HCT116 (cell line): ENCODE results near the gene TAL1. TPM values are rescaled to one million over a fixed set of nuclear protein-coding genes. Genes with fewer than 3 reads are reported as not detected.

Experiments used
- ATAC-seq: fragments of 200-7000 bp; cut with Tn5 transposase; 2 replicates; pipeline ENCODE4 v1.9.1; 2020; ENCODE audit warnings: mild to moderate bottlenecking, moderate library complexity
- BruUV-seq: library from RNA; stranded (reverse); fragments of 400-500 nt; replicated peaks from 2 replicates; lab custom pipeline; 2021; lab: Mats Ljungman, UMichigan
- CTCF ChIA-PET: fragments of 300-600 bp; sonication (Branson Sonifier 250); formaldehyde crosslinking; loops from one replicate; lab custom pipeline; 2021; ENCODE audit warnings: antibody characterized with exemption; lab: Charles Lee
- POLR2A ChIA-PET: fragments of 300-600, 350-600 bp; sonication (Branson Sonifier 250); formaldehyde crosslinking; loops from one replicate; lab custom pipeline; 2021; ENCODE audit warnings: antibody characterized with exemption; lab: Charles Lee
- RAD21 ChIA-PET, 2 experiments: fragments of 300-600 bp; sonication (Branson Sonifier 250); formaldehyde crosslinking; loops; one replicate each; lab custom pipeline; 2023; ENCODE audit warnings: low total read pairs in 2 of 2; ENCODE audit not compliant: uncharacterized antibody in 2 of 2, unreplicated experiment in 2 of 2, low non-redundant PET in 1 of 2; lab: Charles Lee
- DNase-seq: peaks from one replicate; pipeline ENCODE4 v3.0.0-alpha.2; 2010; ENCODE audit warnings: low read depth, low spot score
- H2AFZ ChIP-seq: fragments of 200-600 bp; shearing (Covaris generic), sonication (generic); 2 replicates; pipeline ENCODE4 v1.6.1; 2017; ENCODE audit warnings: low read depth, mixed run types, mixed read lengths, antibody characterized with exemption, low read length; ENCODE audit not compliant: poor library complexity, severe bottlenecking
- H3K27ac ChIP-seq: 2 replicates; pipeline ENCODE4 v1.5.1; 2012; ENCODE audit warnings: low read depth, low read length
- H3K27me3 ChIP-seq: fragments of 200-600 bp; sonication (generic); 2 replicates; pipeline ENCODE4 v1.6.1; 2016; ENCODE audit warnings: mixed run types, low read length, mixed read lengths; ENCODE audit not compliant: insufficient read depth
- H3K36me3 ChIP-seq, 2 experiments: fragments of 200-500 bp in 1 of 2; fragments of 200-600 bp in 1 of 2; sonication (Bioruptor generic) in 1 of 2; sonication (generic) in 1 of 2; 2 replicates each; pipeline versions ENCODE4 v1.5.1 to v1.6.1; 2014 to 2016; ENCODE audit warnings: low read length in 2 of 2, inconsistent platforms in 1 of 2, mixed read lengths in 1 of 2, mixed run types in 1 of 2; ENCODE audit not compliant: insufficient read depth in 2 of 2, control insufficient read depth in 1 of 2
- H3K4me1 ChIP-seq, 2 experiments: fragments of 200-600 bp in 1 of 2; sonication (generic) in 1 of 2; 2 replicates each; pipeline versions ENCODE4 v1.5.1 to v1.6.1; 2012 to 2017; ENCODE audit warnings: low read length in 2 of 2, inconsistent platforms in 1 of 2, mild to moderate bottlenecking in 1 of 2, mixed read lengths in 1 of 2, mixed run types in 1 of 2, moderate library complexity in 1 of 2; ENCODE audit not compliant: insufficient read depth in 2 of 2, control insufficient read depth in 1 of 2
- H3K4me2 ChIP-seq: fragments of 200-600 bp; sonication (generic); 2 replicates; pipeline ENCODE4 v1.6.1; 2017; ENCODE audit warnings: mixed run types, low read length, mixed read lengths
- H3K4me3 ChIP-seq, 2 experiments: fragments of 200-600 bp in 1 of 2; sonication (generic) in 1 of 2; replicated peaks in 1 of 2; 2 replicates each; pipeline ENCODE4 v1.5.1; 2011 to 2016; ENCODE audit warnings: low read length in 2 of 2, control low read depth in 1 of 2, low read depth in 1 of 2, mild to moderate bottlenecking in 1 of 2, mixed read lengths in 1 of 2, mixed run types in 1 of 2
- H3K79me2 ChIP-seq: fragments of 200-600 bp; sonication (generic); 2 replicates; pipeline ENCODE4 v1.6.1; 2017; ENCODE audit warnings: mild to moderate bottlenecking, mixed run types, low read length, moderate library complexity, mixed read lengths; ENCODE audit not compliant: insufficient read depth
- H3K9ac ChIP-seq: fragments of 200-600 bp; sonication (generic); 2 replicates; pipeline ENCODE4 v1.6.1; 2016; ENCODE audit warnings: low read length, mixed read lengths
- H3K9me2 ChIP-seq: fragments of 200-600 bp; sonication (generic), shearing (Covaris generic); 2 replicates; pipeline ENCODE4 v1.6.1; 2017; ENCODE audit warnings: mixed run types, mild to moderate bottlenecking, moderate library complexity; ENCODE audit not compliant: insufficient read depth
- H3K9me3 ChIP-seq, 2 experiments: fragments of 200-500 bp in 1 of 2; fragments of 200-600 bp in 1 of 2; sonication (Bioruptor generic) in 1 of 2; sonication (generic) in 1 of 2; 2 replicates each; pipeline ENCODE4 v1.6.1; 2014 to 2017; ENCODE audit warnings: low read length in 2 of 2, mixed read lengths in 2 of 2, inconsistent platforms in 1 of 2, low read depth in 1 of 2, mild to moderate bottlenecking in 1 of 2, mixed run types in 1 of 2, moderate library complexity in 1 of 2; ENCODE audit not compliant: control insufficient read depth in 1 of 2, insufficient read depth in 1 of 2
- H4K20me1 ChIP-seq: fragments of 200-600 bp; sonication (generic), shearing (Covaris generic); 2 replicates; pipeline ENCODE4 v1.6.1; 2017; ENCODE audit warnings: mixed run types, mild to moderate bottlenecking, moderate library complexity; ENCODE audit not compliant: insufficient read depth
- CBX3 ChIP-seq: IDR thresholded peaks from 2 replicates; pipeline ENCODE4 v1.6.1; 2012; ENCODE audit warnings: low read depth
- CEBPB ChIP-seq: IDR thresholded peaks from 2 replicates; pipeline ENCODE4 v1.6.1; 2012; ENCODE audit warnings: low read depth
- CTCF ChIP-seq, 3 experiments: fragments of 200-600 bp in 1 of 3; sonication (generic) in 1 of 3; IDR thresholded peaks in 2 of 3; conservative IDR thresholded peaks in 1 of 3; 2 replicates each; pipeline ENCODE4 v1.5.1; 2012 to 2017; ENCODE audit warnings: low read depth in 2 of 3, low read length in 2 of 3, antibody characterized with exemption in 1 of 3, borderline replicate concordance in 1 of 3, control low read depth in 1 of 3, mild to moderate bottlenecking in 1 of 3, mixed read lengths in 1 of 3, mixed run types in 1 of 3, moderate library complexity in 1 of 3; ENCODE audit not compliant: insufficient read depth in 1 of 3
- EGR1 ChIP-seq: IDR thresholded peaks from 2 replicates; pipeline ENCODE4 v1.6.1; 2012; ENCODE audit warnings: low read depth
- EZH2 ChIP-seq: fragments of 200-600 bp; sonication (generic); IDR thresholded peaks from 2 replicates; pipeline ENCODE4 v1.6.1; 2017; ENCODE audit warnings: antibody characterized with exemption, mixed run types
- JUND ChIP-seq: IDR thresholded peaks from 2 replicates; pipeline ENCODE4 v1.6.1; 2012
- POLR2A ChIP-seq: IDR thresholded peaks from 2 replicates; pipeline ENCODE4 v1.7.0; 2011; ENCODE audit warnings: borderline replicate concordance; ENCODE audit not compliant: insufficient read depth, insufficient read length; ENCODE audit errors: extremely low read depth
- POLR2AphosphoS5 ChIP-seq: IDR thresholded peaks from 2 replicates; pipeline ENCODE4 v1.6.1; 2011; ENCODE audit warnings: mild to moderate bottlenecking, low read depth, low read length, moderate library complexity
- RAD21 ChIP-seq: IDR thresholded peaks from 2 replicates; pipeline ENCODE4 v1.6.1; 2012; ENCODE audit warnings: low read depth, mild to moderate bottlenecking
- TCF7L2 ChIP-seq: IDR thresholded peaks from 2 replicates; pipeline ENCODE4 v1.7.0; 2011; ENCODE audit warnings: borderline replicate concordance, inconsistent platforms; ENCODE audit not compliant: insufficient read depth, insufficient read length; ENCODE audit errors: extremely low read depth
- YY1 ChIP-seq: IDR thresholded peaks from 2 replicates; pipeline ENCODE4 v1.6.1; 2011; ENCODE audit warnings: low read length, low read depth, moderate library complexity, mild to moderate bottlenecking; ENCODE audit not compliant: insufficient replicate concordance; ENCODE audit errors: extremely low read depth
- ZNF274 ChIP-seq: fragments of 200-500 bp; sonication (Bioruptor generic); IDR thresholded peaks from 2 replicates; pipeline ENCODE4 v1.6.1; 2014; ENCODE audit warnings: mild to moderate bottlenecking, low read depth, low read length, inconsistent platforms
- intact Hi-C: fragments of 100-400 bp; cut with micrococcal nuclease; formaldehyde crosslinking; loops from 2 replicates; pipeline ENCODE4 v1.10.0; 2022
- total RNA-seq: library from RNA; stranded (reverse); gene quantifications from one replicate; pipeline ENCODE4 v1.2.1, GENCODE V29; 2021; ENCODE audit not compliant: unreplicated experiment
- TF ChIP-seq, protein P1 (sequence below): IDR thresholded peaks from 2 replicates; pipeline ENCODE4 v1.6.1; 2012; ENCODE audit warnings: low read depth
- TF ChIP-seq, protein P2 (sequence below): IDR thresholded peaks from 2 replicates; pipeline ENCODE4 v1.6.1; 2011; ENCODE audit warnings: mild to moderate bottlenecking, low read length, moderate library complexity; ENCODE audit not compliant: insufficient replicate concordance; ENCODE audit errors: extremely low read depth
- TF ChIP-seq, protein P3 (sequence below): IDR thresholded peaks from 2 replicates; pipeline ENCODE4 v1.6.1; 2012

TAL1 gene
- total RNA-seq, 1 experiment from 2014 or later, result 0.05 TPM

DNA sequence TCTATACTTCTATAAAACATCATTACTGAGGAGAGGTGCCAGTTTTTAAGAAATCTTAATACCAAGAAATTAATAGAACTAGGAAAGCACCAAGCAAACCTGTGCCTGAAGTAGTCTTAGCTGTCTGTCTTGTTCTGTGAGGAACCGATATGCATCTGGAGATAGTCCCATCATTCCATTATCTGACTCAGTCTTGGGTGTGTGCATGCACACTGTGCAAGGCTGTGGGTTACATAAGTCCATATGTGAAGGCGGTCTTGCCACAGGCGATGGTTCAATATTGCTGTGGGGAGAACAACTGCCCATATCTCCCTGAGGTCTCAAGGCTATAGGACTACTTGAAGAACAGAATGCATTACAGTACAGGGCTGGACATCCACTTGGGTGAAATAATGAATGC, 48.1 kb upstream of the TAL1 start:
- TF ChIP-seq, protein P1, sequence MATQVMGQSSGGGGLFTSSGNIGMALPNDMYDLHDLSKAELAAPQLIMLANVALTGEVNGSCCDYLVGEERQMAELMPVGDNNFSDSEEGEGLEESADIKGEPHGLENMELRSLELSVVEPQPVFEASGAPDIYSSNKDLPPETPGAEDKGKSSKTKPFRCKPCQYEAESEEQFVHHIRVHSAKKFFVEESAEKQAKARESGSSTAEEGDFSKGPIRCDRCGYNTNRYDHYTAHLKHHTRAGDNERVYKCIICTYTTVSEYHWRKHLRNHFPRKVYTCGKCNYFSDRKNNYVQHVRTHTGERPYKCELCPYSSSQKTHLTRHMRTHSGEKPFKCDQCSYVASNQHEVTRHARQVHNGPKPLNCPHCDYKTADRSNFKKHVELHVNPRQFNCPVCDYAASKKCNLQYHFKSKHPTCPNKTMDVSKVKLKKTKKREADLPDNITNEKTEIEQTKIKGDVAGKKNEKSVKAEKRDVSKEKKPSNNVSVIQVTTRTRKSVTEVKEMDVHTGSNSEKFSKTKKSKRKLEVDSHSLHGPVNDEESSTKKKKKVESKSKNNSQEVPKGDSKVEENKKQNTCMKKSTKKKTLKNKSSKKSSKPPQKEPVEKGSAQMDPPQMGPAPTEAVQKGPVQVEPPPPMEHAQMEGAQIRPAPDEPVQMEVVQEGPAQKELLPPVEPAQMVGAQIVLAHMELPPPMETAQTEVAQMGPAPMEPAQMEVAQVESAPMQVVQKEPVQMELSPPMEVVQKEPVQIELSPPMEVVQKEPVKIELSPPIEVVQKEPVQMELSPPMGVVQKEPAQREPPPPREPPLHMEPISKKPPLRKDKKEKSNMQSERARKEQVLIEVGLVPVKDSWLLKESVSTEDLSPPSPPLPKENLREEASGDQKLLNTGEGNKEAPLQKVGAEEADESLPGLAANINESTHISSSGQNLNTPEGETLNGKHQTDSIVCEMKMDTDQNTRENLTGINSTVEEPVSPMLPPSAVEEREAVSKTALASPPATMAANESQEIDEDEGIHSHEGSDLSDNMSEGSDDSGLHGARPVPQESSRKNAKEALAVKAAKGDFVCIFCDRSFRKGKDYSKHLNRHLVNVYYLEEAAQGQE, result no peak
- no peak for TF ChIP-seq JUND
- no peak for TF ChIP-seq EZH2
- no peak for TF ChIP-seq POLR2A
- no peak for TF ChIP-seq POLR2AphosphoS5
- TF ChIP-seq CBX3, result no peak
- no peak for TF ChIP-seq ZNF274
- TF ChIP-seq CTCF (IDR thresholded peaks at IDR 0.05 in 2 of 3, conservative IDR thresholded peaks at IDR 0.05 in 1 of 3; ENCODE audit: borderline replicate concordance in 1 of 3, insufficient read depth in 1 of 3, low read depth in 2 of 3, low read length in 2 of 3), result no peak
- TF ChIP-seq, protein P2, sequence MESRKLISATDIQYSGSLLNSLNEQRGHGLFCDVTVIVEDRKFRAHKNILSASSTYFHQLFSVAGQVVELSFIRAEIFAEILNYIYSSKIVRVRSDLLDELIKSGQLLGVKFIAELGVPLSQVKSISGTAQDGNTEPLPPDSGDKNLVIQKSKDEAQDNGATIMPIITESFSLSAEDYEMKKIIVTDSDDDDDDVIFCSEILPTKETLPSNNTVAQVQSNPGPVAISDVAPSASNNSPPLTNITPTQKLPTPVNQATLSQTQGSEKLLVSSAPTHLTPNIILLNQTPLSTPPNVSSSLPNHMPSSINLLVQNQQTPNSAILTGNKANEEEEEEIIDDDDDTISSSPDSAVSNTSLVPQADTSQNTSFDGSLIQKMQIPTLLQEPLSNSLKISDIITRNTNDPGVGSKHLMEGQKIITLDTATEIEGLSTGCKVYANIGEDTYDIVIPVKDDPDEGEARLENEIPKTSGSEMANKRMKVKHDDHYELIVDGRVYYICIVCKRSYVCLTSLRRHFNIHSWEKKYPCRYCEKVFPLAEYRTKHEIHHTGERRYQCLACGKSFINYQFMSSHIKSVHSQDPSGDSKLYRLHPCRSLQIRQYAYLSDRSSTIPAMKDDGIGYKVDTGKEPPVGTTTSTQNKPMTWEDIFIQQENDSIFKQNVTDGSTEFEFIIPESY, result no peak
- no peak for TF ChIP-seq YY1
- no peak for TF ChIP-seq TCF7L2
- TF ChIP-seq RAD21, result no peak
- TF ChIP-seq, protein P3, sequence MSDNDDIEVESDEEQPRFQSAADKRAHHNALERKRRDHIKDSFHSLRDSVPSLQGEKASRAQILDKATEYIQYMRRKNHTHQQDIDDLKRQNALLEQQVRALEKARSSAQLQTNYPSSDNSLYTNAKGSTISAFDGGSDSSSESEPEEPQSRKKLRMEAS, result no peak
- no peak for TF ChIP-seq CEBPB
- no peak for TF ChIP-seq EGR1
- Histone ChIP-seq H3K36me3 (peaks cover 45 to 46% of the 10 kb centered on the region in 2 experiments), H3K79me2 (peaks cover 70% of the 10 kb centered on the region), H3K27me3 (no peaks in the 10 kb centered on the region), H3K9me2 (no peaks in the 10 kb centered on the region), H3K9ac (no peak overlapping the region), H3K9me3 (no peaks in the 10 kb centered on the region), H3K4me1 (no peaks in the 10 kb centered on the region), H3K4me2 (no peak overlapping the region), H3K4me3 (no peak overlapping the region), H4K20me1 (no peaks in the 10 kb centered on the region), H2AFZ (no peak overlapping the region), H3K27ac (no peak overlapping the region)
- ATAC-seq (no peak), DNase-seq (no peak)
- ChIA-PET RAD21 (no interaction called here), POLR2A (no interaction called here), CTCF (no interaction called here)
- no TSS peak for BruUV-seq
- intact Hi-C loops, result no loop called here
